Panc1 (cell line): ENCODE measurements around the gene IAPP. TPM values are rescaled to one million over a fixed set of nuclear protein-coding genes. Genes with fewer than 3 reads are reported as not detected.

Experiments
- ATAC-seq: fragments of 200-7000 bp; cut with Tn5 transposase; 2 replicates; pipeline ENCODE4 v1.9.1; 2020; ENCODE audit warnings: mild to moderate bottlenecking, moderate library complexity
- BruUV-seq: library from RNA; stranded (reverse); fragments of 400-500 nt; replicated peaks from 2 replicates; lab custom pipeline; 2021; lab: Mats Ljungman, UMichigan
- CTCF ChIA-PET: fragments of 300-600 bp; sonication (Branson Sonifier 250); formaldehyde crosslinking; loops from one replicate; lab custom pipeline; 2022; ENCODE audit warnings: antibody characterized with exemption; lab: Charles Lee
- POLR2A ChIA-PET: fragments of 300-600 bp; sonication (Branson Sonifier 250); formaldehyde crosslinking; loops from one replicate; lab custom pipeline; 2022; ENCODE audit warnings: antibody characterized with exemption; lab: Charles Lee
- DNase-seq: peaks from one replicate; pipeline ENCODE4 v3.0.0-alpha.2; 2010; ENCODE audit warnings: low read depth, low spot score
- H3K27ac ChIP-seq: 2 replicates; pipeline ENCODE4 v1.5.1; 2011; ENCODE audit warnings: mild to moderate bottlenecking, low read length, inconsistent platforms
- H3K27me3 ChIP-seq: fragments of 200-500 bp; sonication (Bioruptor generic); 2 replicates; pipeline ENCODE4 v1.6.0; 2014; ENCODE audit warnings: low read length, inconsistent platforms; ENCODE audit not compliant: control insufficient read depth, insufficient read depth
- H3K36me3 ChIP-seq: fragments of 200-500 bp; sonication (Bioruptor generic); 2 replicates; pipeline ENCODE4 v1.5.1; 2014; ENCODE audit warnings: inconsistent platforms, mild to moderate bottlenecking, low read length, moderate library complexity; ENCODE audit not compliant: control insufficient read depth, insufficient read depth
- H3K4me1 ChIP-seq: 2 replicates; pipeline ENCODE4 v1.5.1; 2011; ENCODE audit warnings: inconsistent platforms, mild to moderate bottlenecking, low read length, moderate library complexity; ENCODE audit not compliant: control insufficient read depth, insufficient read depth
- H3K4me3 ChIP-seq, 2 experiments: 2 replicates each; pipeline ENCODE4 v1.5.1; 2011 to 2012; ENCODE audit warnings: low read depth in 2 of 2, low read length in 2 of 2, mild to moderate bottlenecking in 2 of 2, inconsistent platforms in 1 of 2, moderate library complexity in 1 of 2
- H3K9me3 ChIP-seq: fragments of 200-500 bp; sonication (Bioruptor generic); 2 replicates; pipeline ENCODE4 v1.5.1; 2014; ENCODE audit warnings: low read depth, mild to moderate bottlenecking, inconsistent platforms, low read length, moderate library complexity; ENCODE audit not compliant: control insufficient read depth, insufficient read depth
- CTCF ChIP-seq: fragments of 450-650 bp; IDR thresholded peaks from 2 replicates; pipeline ENCODE4 v1.5.1; 2017; ENCODE audit warnings: mild to moderate bottlenecking
- POLR2AphosphoS5 ChIP-seq: IDR thresholded peaks from 2 replicates; pipeline ENCODE4 v1.6.1; 2012; ENCODE audit warnings: mild to moderate bottlenecking, low read depth, low read length, moderate library complexity
- SIN3A ChIP-seq: IDR thresholded peaks from 2 replicates; pipeline ENCODE4 v1.6.1; 2012; ENCODE audit warnings: low read depth, mild to moderate bottlenecking, low read length, moderate library complexity, borderline replicate concordance; ENCODE audit not compliant: insufficient read depth
- in situ Hi-C: cut with HindIII; loops from 2 replicates; pipeline ENCODE4 v1.10.0; 2016; ENCODE audit warnings: low sequenced_read_pairs, low pct_unique_long_range_greater_than_20kb
- intact Hi-C: fragments of 100-400 bp; cut with micrococcal nuclease; formaldehyde crosslinking; loops from one replicate; pipeline ENCODE4 v1.10.0; 2022; ENCODE audit not compliant: unreplicated experiment
- total RNA-seq: library from RNA; stranded (reverse); gene quantifications from one replicate; pipeline ENCODE4 v1.2.1, GENCODE V29; 2021; ENCODE audit not compliant: unreplicated experiment
- TF ChIP-seq, protein P1 (sequence below), 2 experiments: IDR thresholded peaks; 2 replicates each; pipeline ENCODE4 v1.6.1; 2011 to 2012; ENCODE audit warnings: low read depth in 2 of 2, control low read depth in 1 of 2, low read length in 1 of 2, mild to moderate bottlenecking in 1 of 2, moderate library complexity in 1 of 2; ENCODE audit not compliant: insufficient read depth in 1 of 2

The IAPP gene
- total RNA-seq, 1 experiment from 2014 or later = not detected

DNA sequence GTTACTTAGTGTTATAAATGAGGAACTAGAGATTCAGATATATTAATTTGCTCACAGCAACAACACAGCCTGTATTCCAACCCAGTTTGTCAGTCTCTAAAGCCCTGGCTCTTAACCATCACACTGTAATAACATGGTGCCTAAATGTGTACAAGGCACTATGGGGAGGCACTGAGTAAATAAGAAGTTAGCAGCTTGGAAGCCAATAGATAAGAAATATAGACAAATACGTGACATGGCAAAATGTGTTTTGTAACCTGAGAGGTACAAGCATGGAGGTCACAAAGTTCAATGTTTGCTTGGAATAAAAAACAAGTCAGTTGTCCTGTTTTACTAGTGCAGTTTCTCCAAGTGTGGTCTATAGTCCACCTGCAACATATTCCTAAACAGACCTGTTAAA lies 21.7 kb upstream of the IAPP start:
- Histone ChIP-seq H3K27ac (no peak overlapping the region), H3K4me1 (no peaks in the 10 kb centered on the region), H3K4me3 (no peak overlapping the region), H3K27me3 (no peaks in the 10 kb centered on the region), H3K9me3 (no peaks in the 10 kb centered on the region), H3K36me3 (no peaks in the 10 kb centered on the region)
- intact Hi-C loops (no loop called here), in situ Hi-C loops (no loop called here)
- TF ChIP-seq, protein P1, sequence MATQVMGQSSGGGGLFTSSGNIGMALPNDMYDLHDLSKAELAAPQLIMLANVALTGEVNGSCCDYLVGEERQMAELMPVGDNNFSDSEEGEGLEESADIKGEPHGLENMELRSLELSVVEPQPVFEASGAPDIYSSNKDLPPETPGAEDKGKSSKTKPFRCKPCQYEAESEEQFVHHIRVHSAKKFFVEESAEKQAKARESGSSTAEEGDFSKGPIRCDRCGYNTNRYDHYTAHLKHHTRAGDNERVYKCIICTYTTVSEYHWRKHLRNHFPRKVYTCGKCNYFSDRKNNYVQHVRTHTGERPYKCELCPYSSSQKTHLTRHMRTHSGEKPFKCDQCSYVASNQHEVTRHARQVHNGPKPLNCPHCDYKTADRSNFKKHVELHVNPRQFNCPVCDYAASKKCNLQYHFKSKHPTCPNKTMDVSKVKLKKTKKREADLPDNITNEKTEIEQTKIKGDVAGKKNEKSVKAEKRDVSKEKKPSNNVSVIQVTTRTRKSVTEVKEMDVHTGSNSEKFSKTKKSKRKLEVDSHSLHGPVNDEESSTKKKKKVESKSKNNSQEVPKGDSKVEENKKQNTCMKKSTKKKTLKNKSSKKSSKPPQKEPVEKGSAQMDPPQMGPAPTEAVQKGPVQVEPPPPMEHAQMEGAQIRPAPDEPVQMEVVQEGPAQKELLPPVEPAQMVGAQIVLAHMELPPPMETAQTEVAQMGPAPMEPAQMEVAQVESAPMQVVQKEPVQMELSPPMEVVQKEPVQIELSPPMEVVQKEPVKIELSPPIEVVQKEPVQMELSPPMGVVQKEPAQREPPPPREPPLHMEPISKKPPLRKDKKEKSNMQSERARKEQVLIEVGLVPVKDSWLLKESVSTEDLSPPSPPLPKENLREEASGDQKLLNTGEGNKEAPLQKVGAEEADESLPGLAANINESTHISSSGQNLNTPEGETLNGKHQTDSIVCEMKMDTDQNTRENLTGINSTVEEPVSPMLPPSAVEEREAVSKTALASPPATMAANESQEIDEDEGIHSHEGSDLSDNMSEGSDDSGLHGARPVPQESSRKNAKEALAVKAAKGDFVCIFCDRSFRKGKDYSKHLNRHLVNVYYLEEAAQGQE (IDR thresholded peaks at IDR 0.05; ENCODE audit: insufficient read depth in 1 of 2, low read depth in 2 of 2, low read length in 1 of 2) = no peak
- no peak for TF ChIP-seq CTCF
- TF ChIP-seq SIN3A = no peak
- CTCF ChIA-PET = no interaction called here
- POLR2A ChIA-PET = interaction anchor here (0.6 kb wide), 1 partner anchor 984 kb away, joined by 5 read pairs; no protein-coding TSS in a partner anchor
- ATAC-seq = no peak
- BruUV-seq = no TSS peak
- DNase-seq = no peak

DNA sequence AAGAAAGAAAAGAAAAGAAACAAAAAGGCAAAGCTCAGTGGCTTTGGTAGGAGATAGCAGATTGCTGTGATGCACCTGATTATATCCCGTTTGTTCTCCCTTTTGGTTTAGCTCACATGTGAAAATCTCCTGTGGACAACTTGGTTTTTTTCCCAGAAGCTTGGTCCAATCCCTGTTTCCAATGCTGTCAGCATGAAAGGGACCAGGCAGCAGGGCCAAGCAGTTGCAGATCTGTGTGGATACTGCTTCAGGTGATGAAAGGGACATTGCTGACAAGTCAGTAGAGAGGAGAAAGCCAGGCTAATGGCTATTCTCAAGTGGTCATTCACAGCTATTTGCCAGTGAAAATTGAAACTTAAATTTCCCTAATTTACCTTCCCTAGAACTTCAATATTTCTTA lies 19.2 kb upstream of the IAPP start:
- no peaks in the 10 kb centered on the region for H3K27me3 ChIP-seq
- CTCF ChIA-PET = no interaction called here

More for the DNA sequence above, 19.2 kb upstream of the IAPP start:
- H3K27ac ChIP-seq = no peak overlapping the region
- ATAC-seq (no peak), DNase-seq (no peak)
- H3K4me1 ChIP-seq = no peaks in the 10 kb centered on the region
- intact Hi-C loops = no loop called here
- BruUV-seq = no TSS peak
- in situ Hi-C loops = no loop called here
- H3K36me3 ChIP-seq = no peaks in the 10 kb centered on the region
- H3K4me3 ChIP-seq = no peak overlapping the region
- TF ChIP-seq POLR2AphosphoS5 = no peak
- TF ChIP-seq CTCF = no peak
- TF ChIP-seq, protein P1 (IDR thresholded peaks at IDR 0.05; ENCODE audit: insufficient read depth in 1 of 2, low read depth in 2 of 2, low read length in 1 of 2) = no peak
- TF ChIP-seq SIN3A = no peak
- H3K9me3 ChIP-seq = no peaks in the 10 kb centered on the region
- POLR2A ChIA-PET = no interaction called here
